Activated CD8-positive, alpha-beta memory T cell treated with anti-CD3 and anti-CD28 coated beads for 4 hours (primary cell): ENCODE data around the gene GSTT4.
"Not testable (repeated sequence)": the region's sequence is repeated elsewhere in the genome, so short reads cannot be mapped to it uniquely, and the experiment has no call there.

Experiments used
- DNase-seq, 2 donors: peaks; one replicate each; pipeline ENCODE4 v3.0.0-alpha.2; 2020; ENCODE audit warnings: low read depth in 2 of 2

The GSTT4 gene

DNA sequence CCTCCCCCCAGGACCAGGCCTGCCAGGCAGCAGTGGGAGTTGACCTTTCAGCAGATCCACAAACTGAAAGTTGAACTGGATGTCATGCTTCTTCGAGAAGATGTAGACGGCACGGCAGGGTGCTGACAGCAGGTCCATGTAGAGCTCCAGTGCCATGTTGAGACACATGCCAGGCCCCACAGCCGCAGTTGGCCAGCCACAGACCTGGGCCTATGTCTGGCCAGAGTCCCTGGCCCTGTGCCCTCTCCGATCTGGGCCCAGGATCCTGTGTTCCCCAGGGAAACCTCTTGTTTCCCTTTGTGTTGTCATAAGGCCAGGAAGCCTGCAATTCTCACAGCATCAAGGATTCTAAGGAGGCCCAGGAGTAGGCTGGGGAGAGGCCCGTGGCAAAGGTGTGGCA, at the start of gene GSTT4:
TSS of gene GSTT4 (minus strand) at position 253 of the 400 bp plus-strand sequence. CDS start at position 156, 97 bp downstream.
- DNase-seq, result no peak

DNA sequence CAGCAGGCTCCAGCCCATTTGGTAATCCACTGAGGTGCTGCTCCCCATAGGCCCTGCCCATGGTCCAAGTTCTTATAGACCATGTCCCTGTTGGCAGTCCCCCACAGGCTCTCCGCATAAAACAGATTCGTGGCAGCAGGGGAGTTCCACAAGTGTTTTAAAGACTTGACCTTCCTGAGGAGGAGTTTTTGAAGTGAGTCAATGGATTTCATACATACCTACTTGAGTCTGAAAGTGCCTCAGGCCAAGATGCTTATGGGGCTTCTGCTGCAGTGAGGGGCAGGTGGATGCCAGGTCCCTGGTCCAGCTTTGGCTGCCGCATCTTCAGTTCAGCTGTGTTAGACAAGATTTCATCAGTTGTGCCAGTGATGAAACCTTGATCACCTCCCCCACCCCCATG, 49.1 kb upstream of the GSTT4 start:
- no peak for DNase-seq

DNA sequence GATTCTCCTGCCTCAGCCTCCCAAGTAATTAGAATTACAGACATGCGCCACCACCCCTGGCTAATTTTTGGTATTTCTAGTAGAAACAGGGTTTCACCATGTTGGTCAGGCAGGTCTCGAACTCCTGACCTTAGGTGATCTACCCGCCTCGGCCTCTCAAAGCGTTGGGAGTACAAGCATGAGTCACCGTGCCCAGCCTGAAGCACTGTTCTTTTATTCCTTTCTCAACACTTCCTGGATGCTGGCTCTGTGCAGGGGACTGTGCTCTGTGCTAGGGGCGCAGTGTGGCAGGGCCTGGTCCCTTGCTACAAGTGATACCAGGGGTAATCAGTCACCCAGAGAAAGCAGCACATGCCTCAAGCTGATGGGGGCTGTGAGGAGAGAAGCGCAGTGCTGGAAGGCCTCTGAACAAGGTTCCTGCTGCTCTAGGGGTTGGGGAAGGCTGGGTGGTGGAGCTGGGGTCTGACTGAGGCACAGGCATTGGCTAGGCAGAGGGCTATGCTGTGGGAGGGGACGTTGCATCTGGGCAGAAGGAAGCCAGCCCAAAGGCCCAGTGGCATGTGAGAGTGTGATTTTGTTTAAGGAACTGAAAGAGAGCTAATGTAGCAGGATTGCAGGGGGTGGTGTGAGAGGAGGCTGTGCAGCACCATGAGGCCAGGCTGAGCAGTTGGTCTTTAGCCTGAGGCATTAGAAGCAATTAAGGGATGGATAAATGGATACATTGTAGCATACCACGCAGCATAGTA, 48.4 kb upstream of the GSTT4 start:
- no peak for DNase-seq

DNA sequence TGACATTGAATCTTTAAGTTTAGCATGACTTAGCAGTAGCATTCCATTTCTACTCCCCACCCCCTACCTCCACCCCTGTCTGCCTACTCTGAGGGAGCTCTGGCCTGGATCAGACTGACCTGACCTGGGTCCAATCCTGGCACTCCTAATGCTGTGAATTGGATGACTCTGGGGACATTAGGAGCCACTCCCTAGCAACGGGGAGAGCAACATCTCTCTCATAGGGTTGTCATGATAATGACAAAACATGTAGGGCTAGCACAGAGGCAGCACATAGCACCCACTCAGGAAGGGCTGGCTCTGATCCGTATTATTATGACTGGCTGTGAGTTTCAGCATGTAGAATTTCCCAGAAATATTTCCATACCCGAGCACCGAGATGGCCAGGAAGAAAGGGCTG, 46.3 kb upstream of the GSTT4 start:
- DNase-seq, result no peak

DNA sequence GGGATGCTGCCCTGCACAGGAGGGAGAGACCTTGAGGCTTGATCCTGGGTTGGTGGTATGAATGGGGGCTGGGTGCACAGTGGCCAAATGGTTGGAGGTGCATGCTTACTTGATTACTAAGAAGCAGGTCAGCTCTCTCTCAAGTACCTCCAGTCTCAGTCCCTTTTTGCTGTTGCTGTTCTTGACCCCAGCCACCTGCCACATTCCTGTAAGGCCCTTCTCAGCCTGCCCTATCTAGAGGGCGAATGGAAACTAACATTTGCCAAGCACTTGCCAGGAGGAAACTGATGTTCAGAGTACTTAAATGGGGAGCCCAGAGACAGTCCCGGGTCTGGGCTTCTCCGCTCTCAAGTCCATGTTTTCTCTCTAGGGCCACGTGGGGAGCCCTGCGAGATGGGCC, 45.8 kb upstream of the GSTT4 start:
- DNase-seq, result no peak

DNA sequence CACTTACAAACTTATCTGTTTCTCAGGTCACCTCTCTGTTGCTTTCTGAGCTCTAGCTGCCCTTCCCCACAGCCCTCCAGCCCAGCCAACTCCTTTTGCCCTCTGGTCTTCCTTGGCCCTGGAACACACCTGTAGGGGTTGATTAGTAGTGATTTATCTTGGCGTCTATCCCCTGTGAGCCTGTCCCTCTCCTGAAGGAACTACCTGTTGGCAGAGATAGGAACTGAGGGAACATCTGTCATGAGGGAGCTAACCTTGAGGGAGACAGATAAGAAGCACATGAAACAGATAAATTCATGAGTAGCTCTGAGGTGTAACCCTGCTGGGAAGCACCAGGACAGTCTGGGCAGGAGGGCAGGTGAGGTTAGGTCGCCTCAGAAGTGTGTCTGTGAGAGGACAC, 44.7 kb upstream of the GSTT4 start:
- no peak for DNase-seq

DNA sequence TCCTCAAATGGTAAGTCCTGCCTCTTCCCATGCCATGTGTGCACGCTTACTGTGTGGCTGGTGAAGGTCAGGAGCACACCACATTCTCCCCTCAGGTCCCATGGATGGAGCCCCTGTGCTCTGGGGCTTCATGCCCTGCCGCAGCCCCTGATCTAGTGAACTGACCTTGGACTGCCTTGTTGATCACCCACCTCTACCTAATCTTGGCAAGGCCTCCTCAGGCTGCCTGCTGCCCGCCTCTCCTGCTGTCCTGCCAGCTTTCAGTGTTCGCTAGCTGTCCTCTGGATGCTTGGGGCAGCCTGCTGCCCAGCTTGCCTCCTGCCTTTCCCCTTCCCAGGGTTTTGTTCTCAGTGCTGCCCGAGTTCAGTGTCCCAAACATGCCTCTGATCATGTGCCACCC, 44.0 kb upstream of the GSTT4 start:
- DNase-seq, result no peak

DNA sequence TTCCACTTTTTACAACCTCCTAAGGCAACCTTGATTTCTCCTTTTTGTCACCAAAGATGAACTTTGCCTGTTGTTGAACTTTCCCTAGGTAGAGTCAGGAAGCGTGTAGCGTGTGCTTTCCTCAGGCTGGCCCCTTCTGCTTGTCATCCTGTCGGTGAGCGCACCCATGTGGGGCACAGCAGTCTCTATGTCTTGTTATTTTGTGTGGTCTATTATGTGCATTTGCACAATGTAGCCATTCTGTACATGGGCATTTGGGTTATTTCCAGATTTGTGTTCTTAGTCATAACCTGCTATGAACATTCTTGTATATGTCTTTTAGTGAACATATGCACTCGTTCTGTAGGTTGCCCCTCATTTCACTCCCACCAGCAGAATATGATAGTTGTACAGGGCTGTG, 40.8 kb upstream of the GSTT4 start:
- no peak for DNase-seq

DNA sequence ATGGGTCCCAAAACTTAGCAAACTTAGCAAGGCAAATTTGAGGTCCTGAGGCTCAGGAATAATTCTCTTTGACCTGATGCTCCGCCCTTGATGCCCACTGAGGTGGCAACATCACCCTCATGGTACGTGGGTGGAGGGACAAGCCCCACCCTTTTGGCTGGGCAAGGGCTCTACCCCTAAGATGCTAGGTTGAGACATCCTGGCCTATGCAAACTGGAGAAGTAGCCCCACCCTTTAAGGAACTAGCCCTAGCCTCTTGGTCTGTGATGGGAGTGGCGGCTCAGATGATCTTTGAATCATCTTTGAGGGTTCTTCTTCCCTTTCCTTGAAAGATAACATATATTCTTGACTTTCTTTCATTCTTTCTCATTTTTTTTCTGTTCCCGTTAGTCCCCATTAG, 38.7 kb upstream of the GSTT4 start:
- DNase-seq, result no peak

DNA sequence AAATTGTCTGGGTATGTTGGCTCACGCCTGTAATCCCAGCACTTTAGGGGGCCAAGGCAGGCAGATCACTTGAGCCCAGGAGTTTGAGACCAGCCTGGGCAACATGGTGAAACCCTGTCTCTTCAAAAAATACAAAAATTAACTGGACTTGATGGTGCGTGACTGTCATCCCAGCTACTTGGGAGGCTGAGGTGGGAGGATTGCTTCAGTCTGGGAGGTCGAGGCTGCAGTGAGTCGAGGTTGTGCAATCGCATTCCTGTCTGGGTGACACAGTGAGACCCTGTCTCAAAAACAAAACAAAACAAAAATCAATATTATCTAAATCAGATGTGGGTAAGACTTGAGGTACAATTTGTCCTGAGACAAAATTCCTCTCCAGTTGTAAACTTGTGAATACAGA, 38.2 kb upstream of the GSTT4 start:
- not testable (repeated sequence) for DNase-seq

DNA sequence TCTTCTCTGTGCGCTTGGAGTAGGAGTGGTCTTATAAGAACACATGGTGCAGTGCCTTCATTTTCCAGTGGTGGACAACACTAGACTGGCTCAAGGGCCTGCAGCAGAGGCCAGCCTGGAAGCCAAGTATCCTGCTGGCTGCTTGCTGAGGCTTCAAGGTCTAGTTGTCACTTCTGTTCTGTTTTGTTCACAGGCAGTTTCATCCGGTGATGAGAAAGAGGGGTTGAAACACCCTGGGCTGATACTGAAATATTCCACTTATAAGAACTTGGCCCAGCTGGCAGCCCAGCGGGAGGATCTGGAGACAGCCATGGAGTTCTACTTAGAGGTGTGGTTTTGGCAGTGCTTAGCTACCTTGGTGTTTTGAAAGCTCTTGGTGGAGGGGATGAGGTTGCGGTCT, 35.7 kb upstream of the GSTT4 start:
- DNase-seq, result no peak

DNA sequence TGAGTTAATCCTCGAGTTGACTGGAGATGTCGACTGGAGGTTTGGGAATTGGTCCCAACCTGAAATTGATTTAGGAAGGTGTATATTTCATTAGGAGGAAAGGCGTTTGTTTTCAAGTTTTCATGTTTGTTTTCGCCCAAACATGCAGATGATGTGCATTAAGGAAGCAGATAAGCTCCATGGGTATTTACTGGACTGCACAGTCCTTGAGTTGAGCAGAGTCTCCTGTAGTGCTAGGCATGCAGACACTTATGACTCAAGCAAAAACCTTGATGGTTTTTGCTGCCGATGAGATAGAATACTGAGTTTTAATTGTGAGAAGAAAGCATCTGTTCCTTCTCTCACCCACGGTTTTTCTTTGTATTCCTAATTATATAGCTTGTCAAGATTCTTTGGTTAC, 33.8 kb upstream of the GSTT4 start:
- no peak for DNase-seq

DNA sequence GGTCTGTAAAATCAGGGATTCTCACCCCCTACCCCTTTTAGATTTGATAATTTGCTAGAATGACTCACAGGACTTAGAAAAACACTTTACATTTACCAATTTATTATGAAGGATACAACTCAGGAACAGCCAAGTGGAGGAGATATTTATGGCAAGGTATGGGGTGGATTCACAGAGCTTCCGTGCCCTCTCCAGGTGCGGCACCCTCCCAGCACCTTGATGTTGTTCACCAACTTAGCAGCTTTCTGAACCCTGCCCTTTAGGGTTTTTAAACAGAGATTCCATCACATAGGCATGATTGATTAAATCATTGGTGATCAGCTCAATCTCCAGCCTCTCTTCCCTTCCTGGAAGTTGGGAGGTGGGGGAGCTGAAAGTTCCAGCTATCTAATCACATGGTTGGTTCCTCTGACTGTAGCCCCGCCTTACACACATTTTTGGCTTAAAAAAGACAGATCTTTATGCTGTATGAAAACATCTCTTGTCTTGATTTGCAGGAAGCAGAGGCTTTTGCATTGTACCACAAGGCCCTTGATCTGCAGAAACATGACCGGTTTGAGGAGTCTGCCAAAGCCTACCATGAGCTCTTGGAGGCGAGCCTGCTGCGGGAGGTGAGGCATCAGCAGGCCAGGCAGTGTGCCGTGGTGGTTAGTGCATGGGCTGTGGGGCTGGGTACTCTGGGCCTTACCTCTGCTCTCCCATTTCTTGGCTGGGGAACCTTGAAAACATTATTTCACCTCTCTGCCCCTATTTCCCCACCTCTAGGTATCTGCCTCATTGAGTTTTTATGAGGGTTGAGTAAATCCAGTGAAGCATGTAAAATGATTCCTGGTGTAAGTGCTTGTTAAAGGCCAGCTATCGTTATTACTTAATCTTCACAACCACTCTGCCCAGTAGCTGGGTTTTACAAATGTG, 32.9 kb upstream of the GSTT4 start:
- no peak for DNase-seq

DNA sequence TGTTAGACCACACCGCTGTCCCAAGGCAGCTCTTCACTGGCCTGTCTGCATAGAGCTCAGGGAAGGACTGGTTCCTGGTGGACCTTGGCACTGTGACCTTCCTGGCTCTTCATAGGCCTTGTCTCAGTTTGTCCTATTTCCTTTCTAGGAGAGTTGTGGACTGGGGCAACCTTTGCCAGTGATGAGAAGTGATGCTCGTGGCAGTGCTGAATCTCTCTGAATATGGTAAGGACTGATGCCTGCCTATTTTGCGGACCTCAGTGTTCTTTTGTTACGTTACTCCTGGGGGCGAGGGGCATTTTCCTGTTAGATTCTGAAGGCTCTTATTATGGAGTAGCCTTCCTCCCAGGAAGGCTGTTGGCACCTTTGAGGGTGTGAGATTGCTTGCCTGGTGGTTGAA, 30.0 kb upstream of the GSTT4 start:
- DNase-seq, result no peak

DNA sequence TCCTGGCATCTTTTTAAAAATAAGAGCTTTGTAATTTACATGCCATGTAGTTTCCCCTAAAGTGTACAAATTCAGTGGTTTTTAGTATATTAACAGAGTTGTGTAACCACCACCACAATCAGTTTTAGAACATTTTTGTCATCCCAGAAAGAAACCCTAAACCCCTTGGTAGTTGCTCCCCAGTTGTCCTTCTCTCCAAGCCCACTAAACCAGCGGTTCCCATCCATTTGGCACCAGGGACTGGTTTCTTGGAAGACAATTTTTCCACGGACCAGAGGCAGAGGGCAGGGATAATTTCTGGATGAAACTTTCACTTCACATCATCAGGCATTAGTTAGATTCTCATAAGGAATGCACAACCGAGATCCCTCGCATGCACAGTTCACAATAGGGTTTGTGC, 28.5 kb upstream of the GSTT4 start:
- no peak for DNase-seq

DNA sequence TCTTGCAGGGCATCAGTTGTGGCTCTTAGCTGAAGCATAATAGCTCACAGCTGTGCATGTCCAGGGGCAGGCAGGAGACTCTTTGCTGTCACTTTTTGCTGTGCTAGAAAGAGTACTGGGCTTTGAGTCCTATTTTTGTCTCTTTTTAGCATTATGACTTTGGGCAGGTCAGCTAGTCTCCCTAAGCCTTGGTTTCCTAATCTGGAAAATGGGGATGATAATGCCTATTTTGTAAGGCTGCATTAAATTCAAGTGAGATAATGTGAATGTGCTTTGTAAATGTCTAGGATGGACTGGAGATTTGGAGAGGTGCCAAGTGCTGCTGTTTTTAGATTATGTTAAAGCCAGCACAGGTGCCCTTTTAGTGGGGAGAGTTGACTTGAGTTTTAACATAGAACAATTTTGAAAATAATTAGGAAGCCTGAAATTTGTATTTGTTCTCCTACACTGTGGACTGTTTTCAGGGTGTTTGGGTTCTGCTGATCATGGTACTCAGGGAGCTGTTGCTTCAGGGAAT, 25.0 kb upstream of the GSTT4 start:
- DNase-seq, result no peak

DNA sequence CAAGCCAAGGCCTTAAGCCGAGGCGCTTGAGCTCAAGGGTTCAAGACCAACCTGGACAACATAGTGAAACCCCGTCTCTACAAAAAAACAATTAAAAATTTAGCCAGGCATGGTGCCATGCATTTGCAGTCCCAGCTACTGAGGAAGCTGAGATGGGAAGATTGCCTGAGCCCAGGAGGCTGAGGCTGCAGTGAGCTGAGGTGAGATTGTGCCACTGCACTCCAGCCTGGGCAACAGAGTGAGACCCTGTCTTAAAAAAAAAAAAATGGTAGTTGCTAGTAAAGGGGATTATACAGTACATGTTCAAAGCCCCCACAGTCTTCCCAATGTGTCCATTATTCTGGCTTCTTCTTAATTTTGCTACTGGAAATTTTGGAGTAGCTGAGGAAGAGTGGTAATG, 24.1 kb upstream of the GSTT4 start:
- no peak for DNase-seq

DNA sequence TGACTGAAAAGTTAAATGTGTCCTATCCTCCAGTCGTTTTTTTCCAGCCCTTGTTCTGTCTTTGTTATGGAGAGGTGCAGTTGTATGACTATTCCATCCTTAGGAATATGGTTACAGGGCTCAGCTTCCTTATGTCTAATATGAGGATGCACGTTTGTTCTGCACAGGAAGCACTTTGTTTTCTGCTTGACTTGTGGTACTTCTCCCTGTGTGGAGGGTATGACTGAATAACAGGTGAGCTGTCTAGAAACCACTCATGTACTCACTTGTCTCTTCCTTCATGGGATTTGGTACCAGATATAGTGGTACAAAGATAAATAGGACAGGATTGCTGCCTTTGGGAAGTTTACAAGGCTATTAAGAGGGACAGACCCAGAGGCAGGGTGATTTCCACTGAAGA, 23.3 kb upstream of the GSTT4 start:
- no peak for DNase-seq

DNA sequence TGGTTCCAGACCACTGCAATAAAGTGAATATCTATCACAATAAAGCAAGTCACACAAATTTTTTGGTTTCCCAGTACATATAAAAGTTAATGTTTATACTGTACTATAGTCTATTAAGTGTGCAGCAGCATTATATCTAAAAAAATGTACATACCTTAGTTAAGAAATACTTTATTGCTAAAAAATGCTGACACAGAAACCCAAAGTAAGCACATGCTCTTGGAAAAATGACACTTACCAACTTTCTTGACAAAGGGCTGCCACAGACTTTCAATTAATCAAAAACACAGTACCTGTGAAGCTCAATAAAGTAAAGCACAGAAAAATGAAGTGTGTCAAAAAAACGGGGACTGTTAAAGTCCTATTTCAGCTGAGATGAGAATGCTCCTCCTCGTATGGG, 22.7 kb upstream of the GSTT4 start:
- no peak for DNase-seq

DNA sequence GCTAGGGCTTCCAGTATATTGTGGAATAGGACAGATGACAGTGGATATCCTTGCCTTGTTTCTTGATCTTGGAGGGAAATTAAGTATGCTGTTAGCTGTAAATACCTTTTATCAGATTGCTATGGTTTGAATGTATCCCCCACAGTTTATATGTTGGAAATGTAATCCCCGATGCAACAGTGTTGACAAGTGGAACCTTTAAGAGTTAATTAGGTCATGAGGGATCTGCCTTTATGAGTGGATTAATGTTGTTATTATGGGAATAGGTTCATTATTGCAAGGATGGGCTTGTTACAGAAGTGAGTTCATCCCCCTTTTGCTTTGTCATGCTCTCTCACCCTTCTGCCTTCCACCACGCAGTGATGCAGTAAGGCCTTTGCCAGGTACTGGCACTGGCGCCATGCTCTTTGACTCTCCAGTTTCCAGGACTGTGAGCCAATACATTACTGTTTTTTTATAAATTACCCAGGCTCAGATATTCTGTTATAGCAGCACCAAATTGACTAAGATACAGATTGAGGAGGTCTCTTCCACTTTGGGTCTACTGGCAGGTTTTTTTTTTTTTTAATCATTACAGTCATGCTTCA, 22.2 kb upstream of the GSTT4 start:
- no peak for DNase-seq

DNA sequence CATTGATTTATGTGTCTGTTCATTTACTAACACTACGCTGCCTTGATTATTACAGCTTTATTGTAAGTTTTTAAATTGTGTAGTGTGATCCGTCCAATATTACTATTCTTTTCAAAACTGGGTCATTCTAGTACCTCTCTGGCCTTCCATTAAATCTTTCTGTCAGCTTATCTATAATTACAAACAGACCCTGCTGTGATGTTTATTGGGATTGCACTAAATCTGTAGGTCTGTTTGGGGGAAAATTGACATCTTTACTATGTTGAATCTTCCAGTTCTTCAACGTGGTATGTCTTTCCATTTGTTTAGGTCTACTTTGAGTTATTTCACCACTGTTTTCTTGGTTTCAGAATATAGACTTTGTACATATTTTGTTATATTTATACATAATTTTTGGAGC, 21.5 kb upstream of the GSTT4 start:
- DNase-seq, result no peak

DNA sequence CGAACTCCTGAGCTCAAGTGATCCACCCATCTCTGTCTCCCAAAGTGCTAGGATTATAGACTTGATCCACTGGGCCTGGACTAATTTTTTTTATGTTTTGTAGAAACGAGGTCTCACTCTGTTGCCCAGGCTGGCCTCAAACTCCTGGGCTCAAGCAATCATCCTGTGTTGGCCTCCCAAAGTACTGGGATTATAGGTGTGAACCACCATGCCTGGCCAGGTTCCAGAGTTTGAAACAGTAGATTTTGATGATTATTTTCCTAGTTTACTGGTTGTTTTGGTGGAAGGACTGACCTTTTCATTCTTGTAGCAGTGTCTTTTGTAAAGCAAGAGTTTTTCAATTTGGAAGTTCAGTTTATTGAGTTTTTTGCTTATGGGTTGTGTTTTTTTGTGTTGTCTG, 20.8 kb upstream of the GSTT4 start:
- DNase-seq, result no peak

DNA sequence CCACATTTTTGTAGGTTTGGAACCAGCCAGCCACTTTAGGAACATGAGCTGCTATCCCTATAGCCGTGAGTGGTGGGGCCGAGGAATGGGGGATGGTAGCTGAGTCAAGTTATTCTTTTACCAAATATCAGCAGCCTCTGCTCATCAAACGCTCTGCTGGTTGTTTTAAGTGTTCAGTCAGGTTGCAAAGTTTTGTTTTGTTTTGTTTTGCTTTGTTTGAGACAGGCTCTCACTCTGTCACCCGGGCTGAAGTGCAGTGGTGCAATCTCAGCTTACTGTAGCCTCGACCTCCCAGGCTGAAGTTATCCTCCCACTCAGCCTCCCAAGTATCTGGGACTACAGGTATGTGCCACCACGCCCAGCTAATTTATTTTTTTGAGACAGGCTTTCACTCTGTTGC, 20.2 kb upstream of the GSTT4 start:
- DNase-seq, result no peak
